Mammary epithelial cell (primary cell): ENCODE data around the gene ALDH8A1.

ENCODE experiments used
- EZH2 ChIP-seq: IDR thresholded peaks from 2 replicates; pipeline ENCODE4 v1.6.1; 2012; ENCODE audit warnings: low read length, inconsistent platforms, borderline replicate concordance
- TF ChIP-seq, protein P1 (sequence below), 2 donors: IDR thresholded peaks in 1 of 2; conservative IDR thresholded peaks in 1 of 2; 2 replicates each; pipeline ENCODE4 v1.5.1; 2011 to 2012; ENCODE audit warnings: inconsistent platforms in 2 of 2, low read length in 2 of 2, mild to moderate bottlenecking in 2 of 2, control low read depth in 1 of 2, low read depth in 1 of 2; ENCODE audit not compliant: insufficient read depth in 1 of 2; ENCODE audit errors: extremely low read depth in 1 of 2

DNA sequence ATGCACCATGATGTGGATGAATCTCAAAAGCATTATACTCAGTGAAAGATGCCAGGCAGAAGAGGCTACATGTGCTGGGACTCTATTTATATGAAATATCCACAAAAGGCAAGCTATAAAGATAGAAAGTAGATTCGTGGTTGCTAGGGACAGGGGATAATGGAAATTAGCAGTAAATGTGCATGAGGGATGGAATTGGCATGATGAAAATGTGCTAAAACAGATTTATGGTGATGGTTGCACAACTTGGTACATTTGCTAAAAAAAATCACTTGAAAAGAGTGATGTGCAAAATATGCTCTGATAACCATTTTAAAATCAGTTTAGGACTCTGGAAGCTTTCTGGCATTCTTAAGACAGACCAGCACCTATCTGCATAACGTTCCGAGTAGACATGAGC, 61.6 kb downstream of the ALDH8A1 start:
- TF ChIP-seq, protein P1, sequence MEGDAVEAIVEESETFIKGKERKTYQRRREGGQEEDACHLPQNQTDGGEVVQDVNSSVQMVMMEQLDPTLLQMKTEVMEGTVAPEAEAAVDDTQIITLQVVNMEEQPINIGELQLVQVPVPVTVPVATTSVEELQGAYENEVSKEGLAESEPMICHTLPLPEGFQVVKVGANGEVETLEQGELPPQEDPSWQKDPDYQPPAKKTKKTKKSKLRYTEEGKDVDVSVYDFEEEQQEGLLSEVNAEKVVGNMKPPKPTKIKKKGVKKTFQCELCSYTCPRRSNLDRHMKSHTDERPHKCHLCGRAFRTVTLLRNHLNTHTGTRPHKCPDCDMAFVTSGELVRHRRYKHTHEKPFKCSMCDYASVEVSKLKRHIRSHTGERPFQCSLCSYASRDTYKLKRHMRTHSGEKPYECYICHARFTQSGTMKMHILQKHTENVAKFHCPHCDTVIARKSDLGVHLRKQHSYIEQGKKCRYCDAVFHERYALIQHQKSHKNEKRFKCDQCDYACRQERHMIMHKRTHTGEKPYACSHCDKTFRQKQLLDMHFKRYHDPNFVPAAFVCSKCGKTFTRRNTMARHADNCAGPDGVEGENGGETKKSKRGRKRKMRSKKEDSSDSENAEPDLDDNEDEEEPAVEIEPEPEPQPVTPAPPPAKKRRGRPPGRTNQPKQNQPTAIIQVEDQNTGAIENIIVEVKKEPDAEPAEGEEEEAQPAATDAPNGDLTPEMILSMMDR (conservative IDR thresholded peaks at IDR 0.05 in 1 of 2, IDR thresholded peaks at IDR 0.05 in 1 of 2; ENCODE audit: extremely low read depth in 1 of 2, insufficient read depth in 1 of 2, low read depth in 1 of 2, low read length in 2 of 2) = no peak
- no peak for TF ChIP-seq EZH2
